HFFc6 (cell line): ENCODE results near the gene CELA2B. TPM values are rescaled to one million over a fixed set of nuclear protein-coding genes. Genes with fewer than 3 reads are reported as not detected.
"Not testable (repeated sequence)": the region's sequence is repeated elsewhere in the genome, so short reads cannot be mapped to it uniquely, and the experiment has no call there.

Experiments used
- DNase-seq: peaks from one replicate; pipeline ENCODE4 v3.0.0-alpha.2; 2018
- H3K27ac Mint-ChIP-seq: 2 replicates; pipeline ENCODE4 v1.8.0; 2020; ENCODE audit warnings: mild to moderate bottlenecking, mixed read lengths
- H3K27me3 Mint-ChIP-seq: 2 replicates; pipeline ENCODE4 v1.8.0; 2021; ENCODE audit warnings: mild to moderate bottlenecking, moderate library complexity, mixed read lengths; ENCODE audit not compliant: insufficient read depth
- H3K36me3 Mint-ChIP-seq: 2 replicates; pipeline ENCODE4 v1.8.0; 2021; ENCODE audit warnings: low read depth, mixed read lengths
- H3K4me1 Mint-ChIP-seq: 2 replicates; pipeline ENCODE4 v1.8.0; 2020; ENCODE audit warnings: low read depth, mixed read lengths
- H3K4me3 Mint-ChIP-seq: 2 replicates; pipeline ENCODE4 v1.8.0; 2020; ENCODE audit warnings: mild to moderate bottlenecking, moderate library complexity, mixed read lengths
- H3K9me3 Mint-ChIP-seq: 2 replicates; pipeline ENCODE4 v1.8.0; 2020; ENCODE audit warnings: mild to moderate bottlenecking, mixed read lengths
- total RNA-seq, 6 experiments: library from RNA; stranded (reverse); fragmentation: NEBNext Ultra II Directional; extraction: Animal tissue kit (Norgen Biotek cat#: 25700); gene quantifications; 2 replicates in 1 of 6; 3 replicates in 5 of 6; pipeline ENCODE4 v1.2.3, GENCODE V29; 2021
- TF ChIP-seq, protein P1 (sequence below): fragments of 200-600 bp; sonication (generic); IDR thresholded peaks from 2 replicates; pipeline ENCODE4 v1.5.0; 2021; ENCODE audit warnings: antibody characterized with exemption, mild to moderate bottlenecking

The CELA2B gene
- total RNA-seq, 6 experiments from 2014 or later = not detected

DNA sequence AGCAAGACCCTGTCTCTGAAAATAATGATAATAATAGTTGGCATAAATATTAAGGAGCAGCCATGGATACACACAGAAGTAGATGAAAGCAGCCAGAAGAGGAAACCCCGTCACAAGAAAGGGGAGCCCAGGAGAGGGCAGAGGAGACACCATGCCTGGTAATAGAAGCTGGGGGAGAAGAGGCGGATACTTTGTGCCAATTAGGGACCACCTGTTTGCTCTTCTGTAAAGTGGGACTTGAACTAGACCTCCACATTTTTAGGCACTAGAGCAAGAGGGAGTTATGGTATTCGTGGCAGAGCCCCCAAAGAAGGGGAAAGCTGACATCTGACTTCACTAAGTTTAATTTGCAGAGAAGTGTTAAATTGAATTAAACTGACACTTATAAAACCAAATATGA is 12.5 kb downstream of the CELA2B start:
- Mint-ChIP-seq H3K27ac (no peak overlapping the region), H3K4me3 (no peak overlapping the region), H3K9me3 (no peaks in the 10 kb centered on the region), H3K36me3 (peaks cover 12% of the 10 kb centered on the region), H3K4me1 (no peaks in the 10 kb centered on the region), H3K27me3 (no peaks in the 10 kb centered on the region; the same call in 1 of the 2 replicates)
- TF ChIP-seq, protein P1, sequence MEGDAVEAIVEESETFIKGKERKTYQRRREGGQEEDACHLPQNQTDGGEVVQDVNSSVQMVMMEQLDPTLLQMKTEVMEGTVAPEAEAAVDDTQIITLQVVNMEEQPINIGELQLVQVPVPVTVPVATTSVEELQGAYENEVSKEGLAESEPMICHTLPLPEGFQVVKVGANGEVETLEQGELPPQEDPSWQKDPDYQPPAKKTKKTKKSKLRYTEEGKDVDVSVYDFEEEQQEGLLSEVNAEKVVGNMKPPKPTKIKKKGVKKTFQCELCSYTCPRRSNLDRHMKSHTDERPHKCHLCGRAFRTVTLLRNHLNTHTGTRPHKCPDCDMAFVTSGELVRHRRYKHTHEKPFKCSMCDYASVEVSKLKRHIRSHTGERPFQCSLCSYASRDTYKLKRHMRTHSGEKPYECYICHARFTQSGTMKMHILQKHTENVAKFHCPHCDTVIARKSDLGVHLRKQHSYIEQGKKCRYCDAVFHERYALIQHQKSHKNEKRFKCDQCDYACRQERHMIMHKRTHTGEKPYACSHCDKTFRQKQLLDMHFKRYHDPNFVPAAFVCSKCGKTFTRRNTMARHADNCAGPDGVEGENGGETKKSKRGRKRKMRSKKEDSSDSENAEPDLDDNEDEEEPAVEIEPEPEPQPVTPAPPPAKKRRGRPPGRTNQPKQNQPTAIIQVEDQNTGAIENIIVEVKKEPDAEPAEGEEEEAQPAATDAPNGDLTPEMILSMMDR = no peak
- DNase-seq = no peak

DNA sequence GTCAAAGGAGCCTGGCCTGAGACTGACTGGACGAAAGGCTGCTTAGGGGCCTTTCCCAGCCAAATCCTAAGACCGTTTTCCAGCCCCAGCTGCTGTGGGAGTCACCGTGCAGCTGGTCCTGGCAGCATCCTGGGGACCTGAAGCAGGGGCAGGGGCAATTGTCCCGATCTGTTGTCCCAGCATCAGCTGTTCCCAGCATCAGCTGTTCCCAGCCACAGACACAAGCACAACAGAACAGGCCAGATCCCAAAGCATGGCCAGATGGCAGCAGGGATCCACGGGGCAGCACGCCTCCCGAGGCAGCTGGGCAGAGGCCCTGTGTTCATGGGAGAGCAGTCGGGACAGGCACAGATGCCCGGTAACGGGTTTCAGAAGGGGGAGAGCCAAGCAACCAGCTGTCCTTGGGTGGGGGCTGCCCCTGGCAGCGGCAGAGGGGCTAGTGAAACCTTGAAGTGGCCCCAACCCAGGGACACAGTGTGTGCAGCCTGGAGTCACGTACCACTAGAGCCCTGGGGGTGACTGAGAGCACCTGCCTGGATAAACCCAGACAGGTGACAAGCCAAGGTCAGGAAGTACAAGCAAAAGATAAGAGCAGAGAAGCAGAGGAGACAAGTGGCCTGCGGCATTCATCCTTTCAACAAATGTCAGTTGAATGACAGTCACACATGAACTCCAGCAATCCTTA is 13.3 kb downstream of the CELA2B start:
- no peak for DNase-seq
- TF ChIP-seq, protein P1 = no peak
- H3K9me3 Mint-ChIP-seq = no peaks in the 10 kb centered on the region
- no peak overlapping the region for H3K27ac Mint-ChIP-seq
- no peaks in the 10 kb centered on the region; the same call in 1 of the 2 replicates for H3K27me3 Mint-ChIP-seq
- H3K4me3 Mint-ChIP-seq = no peak overlapping the region
- no peaks in the 10 kb centered on the region for H3K4me1 Mint-ChIP-seq
- H3K36me3 Mint-ChIP-seq = peaks cover 12% of the 10 kb centered on the region

DNA sequence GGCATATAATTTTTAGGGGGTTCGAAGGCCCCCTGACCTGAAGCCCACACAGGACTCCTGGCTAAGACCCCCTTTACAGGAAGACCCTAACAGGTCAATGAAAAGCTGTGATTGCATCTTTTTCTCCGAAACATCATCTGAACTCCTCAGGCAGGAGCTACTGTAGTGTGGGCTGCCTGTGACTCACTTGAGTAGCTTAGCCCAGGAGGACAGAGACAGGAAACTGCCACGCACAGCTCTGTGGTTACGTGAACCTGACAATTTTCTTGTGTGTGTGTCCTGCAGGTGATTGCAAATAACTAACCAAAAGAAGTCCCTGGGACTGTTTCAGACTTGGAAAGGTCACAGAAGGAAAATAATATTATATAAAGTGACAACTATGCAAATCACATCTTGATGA is 15.1 kb downstream of the CELA2B start:
- not testable (repeated sequence) for DNase-seq, H3K4me1 Mint-ChIP-seq, H3K27ac Mint-ChIP-seq, H3K36me3 Mint-ChIP-seq, H3K4me3 Mint-ChIP-seq, H3K27me3 Mint-ChIP-seq, H3K9me3 Mint-ChIP-seq

DNA sequence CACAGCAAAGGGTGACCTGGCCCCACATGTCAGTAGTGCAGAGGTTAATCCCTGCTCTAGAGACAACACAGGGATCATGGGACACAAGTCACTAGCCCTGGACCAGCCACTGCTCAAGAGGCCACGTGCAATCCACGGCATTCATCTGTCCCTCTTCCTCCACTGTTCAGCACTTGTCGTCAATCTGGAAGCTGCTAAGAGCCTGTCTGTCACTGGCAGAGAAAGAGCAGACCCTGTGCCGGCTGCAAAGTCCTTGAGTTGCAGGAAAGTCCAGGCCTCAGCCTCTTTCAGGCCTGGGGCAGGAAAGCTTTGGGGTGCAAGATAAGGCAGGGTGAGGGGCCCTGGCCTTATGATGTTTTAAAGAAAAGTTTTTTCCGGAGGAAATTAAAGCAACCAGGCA is 16.7 kb downstream of the CELA2B start:
- no peaks in the 10 kb centered on the region; the same call in 1 of the 2 replicates for H3K27me3 Mint-ChIP-seq
- no peaks in the 10 kb centered on the region for H3K4me1 Mint-ChIP-seq
- no peak overlapping the region for H3K27ac Mint-ChIP-seq
- no peak for DNase-seq
- H3K4me3 Mint-ChIP-seq = no peak overlapping the region
- TF ChIP-seq, protein P1 = no peak
- H3K36me3 Mint-ChIP-seq = peaks cover 12% of the 10 kb centered on the region
- H3K9me3 Mint-ChIP-seq = no peaks in the 10 kb centered on the region

DNA sequence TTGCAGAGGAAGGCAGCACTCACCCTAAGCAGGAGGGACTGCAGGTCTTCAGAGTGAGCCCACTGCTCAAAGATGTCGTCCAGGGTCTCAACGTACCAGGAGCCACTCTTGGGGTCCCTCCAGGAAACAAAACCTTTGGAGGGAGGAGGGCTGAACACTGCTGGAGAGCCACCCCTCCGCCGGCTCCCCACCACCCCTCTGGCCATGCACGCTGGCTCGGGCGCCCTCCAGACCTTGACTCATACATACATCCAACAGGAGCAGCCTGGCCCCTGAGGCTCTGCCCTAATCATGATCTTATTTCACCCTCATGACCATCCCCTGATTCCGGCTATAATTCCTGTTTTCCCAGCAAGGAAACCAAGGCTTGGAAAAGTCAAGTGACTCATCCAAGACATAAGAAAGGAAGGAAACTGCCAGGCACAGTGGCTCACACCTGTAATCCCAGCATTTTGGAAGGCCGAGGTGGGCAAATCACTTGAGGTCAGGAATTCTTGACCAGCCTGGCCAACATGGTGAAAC is 18.0 kb downstream of the CELA2B start:
- Mint-ChIP-seq H3K27ac (no peak overlapping the region), H3K27me3 (no peaks in the 10 kb centered on the region; the same call in 1 of the 2 replicates)

More for the DNA sequence above, 18.0 kb downstream of the CELA2B start:
- TF ChIP-seq, protein P1 = no peak
- Mint-ChIP-seq H3K36me3 (peaks cover 12% of the 10 kb centered on the region), H3K4me1 (no peaks in the 10 kb centered on the region), H3K4me3 (no peak overlapping the region), H3K9me3 (no peaks in the 10 kb centered on the region)
- DNase-seq = no peak
